Measurements from ENCODE around the gene MORN2. TPM values are rescaled to one million over a fixed set of nuclear protein-coding genes. Genes with fewer than 3 reads are reported as not detected.

MORN2 gene
- polyA plus RNA-seq, 1 donor from 2014 or later = 116 TPM

Small RNAs within 50 kb of the gene (small RNA-seq; reads per million reads assigned to genes)
- gene RNU6-851P = 0 reads per million in 3 experiments

Other genes starting within 250 kb of the MORN2 start
- not detected in 2 replicates for gene GALM, start 209.9 kb upstream of the MORN2 start, polyA plus RNA-seq
- gene SRSF7, start 124.6 kb upstream of the MORN2 start, polyA plus RNA-seq = 278 and 286 TPM in 2 replicates
- gene GEMIN6, start 97.8 kb upstream of the MORN2 start, polyA plus RNA-seq = 8.7 and 12.4 TPM in 2 replicates
- 44.0 and 45.2 TPM in 2 replicates for gene DHX57, start within 50 bp of the MORN2 start, polyA plus RNA-seq
- 1.5 and 2.5 TPM in 2 replicates for gene ARHGEF33, start 13.9 kb downstream of the MORN2 start, polyA plus RNA-seq
- gene SOS1, start 245.1 kb downstream of the MORN2 start, polyA plus RNA-seq = 18.6 and 19.0 TPM in 2 replicates